HEK293T (cell line): ENCODE measurements around the gene ERP29.

Experiments used
- CTCF ChIA-PET: fragments of 350-600 bp; formaldehyde crosslinking; extraction: SDS; loops from one replicate; lab custom pipeline; 2021; ENCODE audit warnings: antibody characterized with exemption, inconsistent platforms; lab: Yijun Ruan, JAX
- POLR2A ChIA-PET: fragments of 350-600 bp; formaldehyde crosslinking; extraction: SDS; loops from one replicate; lab custom pipeline; 2020; ENCODE audit warnings: antibody characterized with exemption, inconsistent platforms; lab: Yijun Ruan, JAX
- DNase-seq: peaks from one replicate; pipeline ENCODE4 v3.0.0; 2012; ENCODE audit warnings: mixed read lengths; ENCODE audit errors: extremely low spot score
- BHLHE40 ChIP-seq: fragments of 450-650 bp; IDR thresholded peaks from 2 replicates; pipeline ENCODE4 v1.6.1; 2016; ENCODE audit warnings: mild to moderate bottlenecking, moderate library complexity, borderline replicate concordance
- ELF4 ChIP-seq: fragments of 450-650 bp; IDR thresholded peaks from 2 replicates; pipeline ENCODE4 v1.6.1; 2017; ENCODE audit warnings: antibody characterized with exemption
- HDGF ChIP-seq: fragments of 450-650 bp; IDR thresholded peaks from 2 replicates; pipeline ENCODE4 v1.6.1; 2017; ENCODE audit warnings: antibody characterized with exemption, borderline replicate concordance
- L3MBTL2 ChIP-seq: fragments of 450-650 bp; conservative IDR thresholded peaks from 2 replicates; pipeline ENCODE4 v1.6.1; 2016; ENCODE audit warnings: mild to moderate bottlenecking
- LEF1 ChIP-seq: fragments of 450-650 bp; IDR thresholded peaks from 2 replicates; pipeline ENCODE4 v1.6.1; 2017; ENCODE audit warnings: mild to moderate bottlenecking, borderline replicate concordance
- NFRKB ChIP-seq: fragments of 450-650 bp; IDR thresholded peaks from 2 replicates; pipeline ENCODE4 v1.6.1; 2016; ENCODE audit warnings: mild to moderate bottlenecking, moderate library complexity
- PKNOX1 ChIP-seq: fragments of 450-650 bp; IDR thresholded peaks from 2 replicates; pipeline ENCODE4 v1.6.1; 2016
- SP1 ChIP-seq: fragments of 450-650 bp; IDR thresholded peaks from 2 replicates; pipeline ENCODE4 v1.6.1; 2017
- TARDBP ChIP-seq: fragments of 450-650 bp; IDR thresholded peaks from 2 replicates; pipeline ENCODE4 v1.6.1; 2016
- ZNF384 ChIP-seq: fragments of 450-650 bp; IDR thresholded peaks from 2 replicates; pipeline ENCODE4 v1.6.1; 2016

The ERP29 gene

DNA sequence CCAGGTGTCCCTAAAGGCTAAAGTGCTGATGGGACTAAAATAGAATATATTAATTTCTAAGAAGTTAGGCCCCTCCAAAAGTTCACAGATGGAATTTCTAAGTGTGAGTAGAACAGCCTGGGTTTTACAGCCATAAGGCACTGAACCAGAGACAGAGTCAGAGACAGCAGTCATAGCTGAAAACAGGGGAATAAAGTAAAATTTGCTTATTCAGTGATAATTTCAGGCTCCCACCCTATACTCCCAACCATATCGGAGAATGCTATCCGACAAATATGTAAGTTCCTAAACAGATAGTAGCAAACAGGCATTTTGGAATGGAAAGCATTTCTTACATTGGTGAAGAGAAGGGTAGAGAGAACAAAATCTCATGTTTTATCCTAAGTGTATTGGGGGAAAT lies 50.0 kb downstream of the ERP29 start:
- TF ChIP-seq ZNF384 (no peak), BHLHE40 (no peak), L3MBTL2 (no peak), HDGF (no peak), ELF4 (no peak), TARDBP (no peak), SP1 (no peak)
- CTCF ChIA-PET: no interaction called here
- no peak for DNase-seq
- POLR2A ChIA-PET: no interaction called here

DNA sequence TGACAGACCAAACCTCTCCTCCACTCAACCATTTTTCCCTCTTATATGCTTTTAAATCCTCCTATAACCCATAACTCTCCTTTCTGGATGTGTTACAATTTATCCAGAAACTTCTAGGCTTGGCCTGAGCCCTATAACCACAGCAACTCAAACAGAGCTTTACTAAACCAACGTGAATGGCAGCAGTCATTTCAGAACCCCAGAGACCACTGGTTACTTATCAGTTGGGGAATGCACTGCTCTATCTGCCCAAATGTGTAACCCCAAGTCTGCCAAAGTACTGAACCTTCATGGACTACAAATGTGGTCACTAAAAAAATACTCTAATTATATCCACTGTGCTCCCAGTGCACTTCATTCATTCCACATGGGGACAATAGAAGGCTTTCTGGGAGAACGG lies 53.3 kb downstream of the ERP29 start:
- CTCF ChIA-PET: no interaction called here
- TF ChIP-seq L3MBTL2 (no peak), PKNOX1 (no peak), BHLHE40 (no peak), SP1 (no peak), LEF1 (no peak), NFRKB (no peak)
- no peak for DNase-seq
- POLR2A ChIA-PET: no interaction called here
